WI38 (cell line): ENCODE data around the gene ADGRG1.
"Not testable (repeated sequence)": the region's sequence is repeated elsewhere in the genome, so short reads cannot be mapped to it uniquely, and the experiment has no call there.

Experiments used
- H3K4me3 ChIP-seq: 2 replicates; pipeline ENCODE4 v1.5.1; 2011; ENCODE audit warnings: low read depth, mild to moderate bottlenecking, control low read depth, low read length
- CTCF ChIP-seq: IDR thresholded peaks from 2 replicates; pipeline ENCODE4 v1.5.1; 2012; ENCODE audit warnings: low read depth, mild to moderate bottlenecking, control low read depth, low read length

ADGRG1 gene

GRCh38 chr16:57667048-57667525 is 38.7 kb downstream of the ADGRG1 start:
- H3K4me3 ChIP-seq, result no peak overlapping the region
- no peak for TF ChIP-seq CTCF

- H3K4me3 ChIP-seq, result no peak overlapping the region
- no peak for TF ChIP-seq CTCF
Observed at GRCh38 chr16:57667526-57668262, 39.3 kb downstream of the ADGRG1 start.

- H3K4me3 ChIP-seq, result no peak within 1 kb of the TSS
- TF ChIP-seq CTCF, result no peak
Observed at GRCh38 chr16:57668263-57668571, 39.8 kb downstream of the ADGRG1 start, which contains the start of gene ADGRG3. TSS of gene ADGRG3 (plus strand) at chr16:57668306. CDS start at chr16:57668348, 42 bp downstream.

GRCh38 chr16:57668630-57669475 is 40.4 kb downstream of the ADGRG1 start:
- no peak overlapping the region for H3K4me3 ChIP-seq
- no peak for TF ChIP-seq CTCF

- TF ChIP-seq CTCF, result no peak
- H3K4me3 ChIP-seq, result no peak overlapping the region
Observed at GRCh38 chr16:57669476-57670162, 41.2 kb downstream of the ADGRG1 start.

- H3K4me3 ChIP-seq, result no peak overlapping the region
- no peak for TF ChIP-seq CTCF
Observed at GRCh38 chr16:57670196-57670595, 41.8 kb downstream of the ADGRG1 start.

- not testable (repeated sequence) for H3K4me3 ChIP-seq
Observed at GRCh38 chr16:57671451-57671850, 43.0 kb downstream of the ADGRG1 start.
